Measurements from ENCODE around the gene NDUFS4.

- TF ChIP-seq, protein P1, sequence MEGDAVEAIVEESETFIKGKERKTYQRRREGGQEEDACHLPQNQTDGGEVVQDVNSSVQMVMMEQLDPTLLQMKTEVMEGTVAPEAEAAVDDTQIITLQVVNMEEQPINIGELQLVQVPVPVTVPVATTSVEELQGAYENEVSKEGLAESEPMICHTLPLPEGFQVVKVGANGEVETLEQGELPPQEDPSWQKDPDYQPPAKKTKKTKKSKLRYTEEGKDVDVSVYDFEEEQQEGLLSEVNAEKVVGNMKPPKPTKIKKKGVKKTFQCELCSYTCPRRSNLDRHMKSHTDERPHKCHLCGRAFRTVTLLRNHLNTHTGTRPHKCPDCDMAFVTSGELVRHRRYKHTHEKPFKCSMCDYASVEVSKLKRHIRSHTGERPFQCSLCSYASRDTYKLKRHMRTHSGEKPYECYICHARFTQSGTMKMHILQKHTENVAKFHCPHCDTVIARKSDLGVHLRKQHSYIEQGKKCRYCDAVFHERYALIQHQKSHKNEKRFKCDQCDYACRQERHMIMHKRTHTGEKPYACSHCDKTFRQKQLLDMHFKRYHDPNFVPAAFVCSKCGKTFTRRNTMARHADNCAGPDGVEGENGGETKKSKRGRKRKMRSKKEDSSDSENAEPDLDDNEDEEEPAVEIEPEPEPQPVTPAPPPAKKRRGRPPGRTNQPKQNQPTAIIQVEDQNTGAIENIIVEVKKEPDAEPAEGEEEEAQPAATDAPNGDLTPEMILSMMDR (IDR thresholded peaks at IDR 0.05): no peak
- no peak for TF ChIP-seq POLR2A (IDR thresholded peaks at IDR 0.05)
Observed at GRCh38 chr5:53613536-53613935, 53.1 kb downstream of the NDUFS4 start.

Measured in testis (tissue), 2 donors.